Measurements from ENCODE around the gene TMEM154. TPM values are rescaled to one million over a fixed set of nuclear protein-coding genes. Genes with fewer than 3 reads are reported as not detected.

Gene TMEM154
- total RNA-seq, 1 experiment from 2014 or later, result 41.5 TPM

DNA sequence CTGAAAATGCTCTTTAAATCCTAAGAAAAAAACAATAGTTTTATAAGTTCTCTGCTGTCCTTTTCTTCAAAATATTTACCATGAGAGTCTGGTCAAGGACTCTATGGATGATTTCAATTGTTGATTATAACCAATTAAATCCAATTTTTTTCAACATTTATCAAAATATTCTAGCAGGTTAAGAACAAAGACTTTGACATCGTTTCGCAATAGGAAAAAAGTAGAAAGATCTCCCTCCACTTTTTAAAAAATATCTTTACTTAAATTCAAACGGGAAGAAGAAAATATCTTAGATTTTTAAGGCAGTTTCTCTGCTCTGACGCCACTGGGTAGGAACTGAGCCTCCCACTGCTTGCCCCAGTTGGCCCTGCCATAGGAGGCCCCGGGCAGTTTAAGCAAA lies 44.7 kb upstream of the TMEM154 start:
- Mint-ChIP-seq H3K9me3 (ENCODE audit: unreplicated experiment) (no peaks in the 10 kb centered on the region), H3K27ac (ENCODE audit: low read depth, unreplicated experiment) (no peak overlapping the region), H3K27me3 (ENCODE audit: insufficient read depth, unreplicated experiment) (no peaks in the 10 kb centered on the region), H3K4me1 (ENCODE audit: insufficient read depth, unreplicated experiment) (no peaks in the 10 kb centered on the region), H3K4me3 (ENCODE audit: unreplicated experiment) (no peak overlapping the region), H3K36me3 (ENCODE audit: insufficient read depth, unreplicated experiment) (no peaks in the 10 kb centered on the region)
- intact Hi-C loops (cut with micrococcal nuclease), result no loop called here
- no TSS peak for BruUV-seq (replicated peaks)
- ChIA-PET POLR2A (no interaction called here), CTCF (no interaction called here)
- TF ChIP-seq, protein P1, sequence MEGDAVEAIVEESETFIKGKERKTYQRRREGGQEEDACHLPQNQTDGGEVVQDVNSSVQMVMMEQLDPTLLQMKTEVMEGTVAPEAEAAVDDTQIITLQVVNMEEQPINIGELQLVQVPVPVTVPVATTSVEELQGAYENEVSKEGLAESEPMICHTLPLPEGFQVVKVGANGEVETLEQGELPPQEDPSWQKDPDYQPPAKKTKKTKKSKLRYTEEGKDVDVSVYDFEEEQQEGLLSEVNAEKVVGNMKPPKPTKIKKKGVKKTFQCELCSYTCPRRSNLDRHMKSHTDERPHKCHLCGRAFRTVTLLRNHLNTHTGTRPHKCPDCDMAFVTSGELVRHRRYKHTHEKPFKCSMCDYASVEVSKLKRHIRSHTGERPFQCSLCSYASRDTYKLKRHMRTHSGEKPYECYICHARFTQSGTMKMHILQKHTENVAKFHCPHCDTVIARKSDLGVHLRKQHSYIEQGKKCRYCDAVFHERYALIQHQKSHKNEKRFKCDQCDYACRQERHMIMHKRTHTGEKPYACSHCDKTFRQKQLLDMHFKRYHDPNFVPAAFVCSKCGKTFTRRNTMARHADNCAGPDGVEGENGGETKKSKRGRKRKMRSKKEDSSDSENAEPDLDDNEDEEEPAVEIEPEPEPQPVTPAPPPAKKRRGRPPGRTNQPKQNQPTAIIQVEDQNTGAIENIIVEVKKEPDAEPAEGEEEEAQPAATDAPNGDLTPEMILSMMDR (IDR thresholded peaks at IDR 0.05; ENCODE audit: unreplicated experiment), result no peak
- DNase-seq (ENCODE audit: unreplicated experiment), result no peak

DNA sequence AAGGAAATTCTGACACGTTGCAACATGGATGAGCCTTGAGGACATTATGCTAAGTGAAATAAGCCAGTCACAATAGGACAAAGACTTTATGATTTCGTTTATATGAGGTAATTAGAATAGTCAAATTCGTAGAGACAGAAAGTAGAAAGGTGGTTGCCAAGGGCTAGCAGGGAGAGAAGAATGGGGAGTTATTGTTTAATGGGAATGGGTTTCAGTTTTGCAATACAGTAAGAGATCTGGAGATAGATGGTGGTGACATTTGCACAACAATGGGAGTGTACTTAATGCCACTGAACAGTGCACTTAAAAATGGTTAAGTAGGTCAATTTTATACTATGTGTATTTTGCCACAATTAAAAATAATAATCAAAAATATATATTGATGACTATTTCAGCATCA lies 43.4 kb upstream of the TMEM154 start:
- no peak overlapping the region for H3K4me3 Mint-ChIP-seq (ENCODE audit: unreplicated experiment)
- H3K9me3 Mint-ChIP-seq (ENCODE audit: unreplicated experiment), result no peaks in the 10 kb centered on the region
- TF ChIP-seq, protein P1 (IDR thresholded peaks at IDR 0.05; ENCODE audit: unreplicated experiment), result no peak
- no peak for DNase-seq (ENCODE audit: unreplicated experiment)
- H3K27me3 Mint-ChIP-seq (ENCODE audit: insufficient read depth, unreplicated experiment), result no peaks in the 10 kb centered on the region
- H3K4me1 Mint-ChIP-seq (ENCODE audit: insufficient read depth, unreplicated experiment), result no peaks in the 10 kb centered on the region
- ChIA-PET CTCF (no interaction called here), POLR2A (interaction anchor here (0.7 kb wide), 1 partner anchor 46 kb away, joined by 3 read pairs; no protein-coding TSS in a partner anchor)
- H3K27ac Mint-ChIP-seq (ENCODE audit: low read depth, unreplicated experiment), result no peak overlapping the region
- H3K36me3 Mint-ChIP-seq (ENCODE audit: insufficient read depth, unreplicated experiment), result no peaks in the 10 kb centered on the region
- BruUV-seq (replicated peaks), result no TSS peak
- intact Hi-C loops (cut with micrococcal nuclease), result no loop called here

DNA sequence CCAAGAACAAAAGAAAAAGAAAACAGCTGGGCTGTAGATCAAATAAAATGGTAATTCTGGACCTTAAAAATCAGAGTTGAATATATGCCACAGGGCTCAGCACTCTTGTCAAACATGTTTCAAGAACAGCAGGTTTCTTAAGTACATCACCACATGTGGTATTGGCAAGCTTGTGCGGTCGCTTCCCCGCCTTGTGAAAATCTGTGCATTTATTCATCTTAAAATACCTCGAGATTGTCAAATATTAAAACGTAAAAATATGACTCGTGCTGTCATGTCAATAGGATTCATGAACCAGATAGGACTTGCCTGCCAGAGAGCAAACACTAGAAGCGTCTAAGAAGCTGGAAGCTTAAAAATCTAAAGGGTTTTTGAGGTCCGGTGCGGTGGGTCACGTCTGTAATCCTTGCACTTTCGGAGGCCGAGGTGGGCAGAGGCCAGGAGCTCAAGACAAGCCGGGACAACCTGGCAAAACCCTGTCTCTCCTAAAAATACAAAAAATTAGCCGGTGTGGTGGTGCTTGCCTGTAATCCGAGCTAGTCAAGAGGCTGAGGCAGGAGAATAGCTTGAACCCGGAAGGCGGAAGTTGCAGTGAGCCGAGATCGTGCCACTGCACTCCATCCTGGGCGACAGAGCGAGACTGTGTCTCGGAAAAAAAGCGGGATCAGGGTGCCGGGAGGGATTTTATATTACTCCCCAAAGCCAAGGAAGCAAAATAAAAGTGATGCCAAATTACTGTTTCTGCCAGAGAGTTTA lies 40.2 kb upstream of the TMEM154 start:
- ChIA-PET CTCF (interaction anchor here (0.7 to 1.2 kb wide), 3 partner anchors 15 to 316 kb away, joined by 3 to 5 read pairs (median 4); no protein-coding TSS in a partner anchor), POLR2A (interaction anchor here (1.0 kb wide), 1 partner anchor 10 kb away, joined by 3 read pairs; no protein-coding TSS in a partner anchor)
- intact Hi-C loops (cut with micrococcal nuclease), result no loop called here
- H3K27me3 Mint-ChIP-seq (ENCODE audit: insufficient read depth, unreplicated experiment), result no peaks in the 10 kb centered on the region
- H3K4me3 Mint-ChIP-seq (ENCODE audit: unreplicated experiment), result no peak overlapping the region
- TF ChIP-seq, protein P1 (IDR thresholded peaks at IDR 0.05; ENCODE audit: unreplicated experiment), result no peak
- H3K27ac Mint-ChIP-seq (ENCODE audit: low read depth, unreplicated experiment), result no peak overlapping the region
- no TSS peak for BruUV-seq (replicated peaks)
- no peaks in the 10 kb centered on the region for H3K4me1 Mint-ChIP-seq (ENCODE audit: insufficient read depth, unreplicated experiment)
- no peaks in the 10 kb centered on the region for H3K36me3 Mint-ChIP-seq (ENCODE audit: insufficient read depth, unreplicated experiment)
- DNase-seq (ENCODE audit: unreplicated experiment), result no peak
- H3K9me3 Mint-ChIP-seq (ENCODE audit: unreplicated experiment), result peaks cover 7% of the 10 kb centered on the region

DNA sequence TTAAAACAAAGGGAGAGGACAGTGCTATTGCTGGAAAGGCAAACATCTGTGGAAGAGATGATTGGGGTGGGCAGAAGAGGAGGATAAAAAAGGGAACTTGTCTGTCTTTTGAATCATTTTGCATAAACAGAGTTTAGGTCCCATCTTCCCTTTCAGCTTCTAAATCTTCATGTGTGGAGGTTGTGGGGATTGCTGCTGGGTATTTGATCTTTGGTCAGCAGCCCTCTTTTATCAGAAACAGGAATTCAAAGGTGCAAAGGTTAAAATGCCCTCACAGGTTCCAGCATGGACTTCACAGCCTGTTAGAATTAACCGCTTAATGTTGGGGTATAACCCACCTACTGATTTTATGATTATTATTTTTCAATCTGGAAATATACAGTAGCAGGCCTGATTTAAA lies 39.5 kb upstream of the TMEM154 start:
- Mint-ChIP-seq H3K27ac (ENCODE audit: low read depth, unreplicated experiment) (no peak overlapping the region), H3K9me3 (ENCODE audit: unreplicated experiment) (peaks cover 7% of the 10 kb centered on the region), H3K36me3 (ENCODE audit: insufficient read depth, unreplicated experiment) (no peaks in the 10 kb centered on the region), H3K4me1 (ENCODE audit: insufficient read depth, unreplicated experiment) (no peaks in the 10 kb centered on the region), H3K4me3 (ENCODE audit: unreplicated experiment) (no peak overlapping the region), H3K27me3 (ENCODE audit: insufficient read depth, unreplicated experiment) (no peaks in the 10 kb centered on the region)
- intact Hi-C loops (cut with micrococcal nuclease), result no loop called here
- TF ChIP-seq, protein P1 (IDR thresholded peaks at IDR 0.05; ENCODE audit: unreplicated experiment), result no peak
- no peak for DNase-seq (ENCODE audit: unreplicated experiment)
- ChIA-PET POLR2A (interaction anchor here (0.6 to 0.7 kb wide), 2 partner anchors 9 to 59 kb away, joined by 3 read pairs; no protein-coding TSS in a partner anchor), CTCF (interaction anchor here (1.0 to 1.2 kb wide), 2 partner anchors 17 to 79 kb away, joined by 3 to 4 read pairs; no protein-coding TSS in a partner anchor)
- BruUV-seq (replicated peaks), result no TSS peak
